Thyroid gland (tissue), 4 donors: ENCODE measurements around the gene CCDC170.

Experiments
- POLR2A ChIP-seq, 2 donors: fragments of 450-650 bp; IDR thresholded peaks; one replicate each; pipeline ENCODE4 v1.6.1; 2017; ENCODE audit warnings: antibody characterized with exemption in 2 of 2, mild to moderate bottlenecking in 2 of 2, moderate library complexity in 1 of 2
- TF ChIP-seq, protein P1 (sequence below), 6 experiments: fragments of 200-600 bp in 3 of 6; fragments of 450-650 bp in 3 of 6; sonication (generic) in 3 of 6; IDR thresholded peaks; one replicate each; pipeline ENCODE4 v1.5.1; 2016 to 2019; ENCODE audit warnings: antibody characterized with exemption in 6 of 6, mild to moderate bottlenecking in 2 of 6, inconsistent platforms in 1 of 6, moderate library complexity in 1 of 6

DNA sequence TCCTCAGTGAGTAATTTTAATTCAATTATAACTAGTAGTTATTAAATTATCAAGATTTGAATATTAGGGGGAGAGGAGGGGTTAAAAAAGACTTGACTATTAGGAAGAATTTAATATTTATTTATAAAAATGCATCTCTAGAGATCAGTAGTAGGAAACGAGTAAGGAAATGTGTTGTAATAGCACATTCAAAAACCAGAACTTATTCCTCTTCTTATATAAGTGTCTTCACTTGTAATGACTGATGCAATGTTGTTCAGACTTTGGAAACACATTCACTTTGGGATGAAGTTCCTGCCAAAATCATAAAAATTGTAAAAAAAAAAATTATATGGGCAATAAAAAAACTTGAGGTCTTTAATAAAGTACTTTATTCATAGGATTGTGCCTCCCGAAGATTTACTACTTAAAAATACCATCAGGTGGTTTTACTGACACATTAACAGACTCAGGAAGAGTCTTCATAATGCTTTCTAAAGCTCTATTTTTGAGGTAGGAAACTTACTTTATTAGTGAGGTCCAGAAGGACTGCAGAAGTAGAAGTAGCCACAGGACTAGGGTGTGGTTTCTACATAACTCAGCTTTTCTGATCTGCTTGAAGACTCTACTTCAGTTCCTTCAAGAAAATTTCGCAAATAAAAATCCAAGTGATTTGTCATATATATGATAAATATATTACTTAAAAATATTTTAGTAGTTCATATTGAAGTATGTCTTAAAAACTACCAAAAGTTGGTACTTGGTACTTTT is 59.8 kb downstream of the CCDC170 start:
- TF ChIP-seq, protein P1, sequence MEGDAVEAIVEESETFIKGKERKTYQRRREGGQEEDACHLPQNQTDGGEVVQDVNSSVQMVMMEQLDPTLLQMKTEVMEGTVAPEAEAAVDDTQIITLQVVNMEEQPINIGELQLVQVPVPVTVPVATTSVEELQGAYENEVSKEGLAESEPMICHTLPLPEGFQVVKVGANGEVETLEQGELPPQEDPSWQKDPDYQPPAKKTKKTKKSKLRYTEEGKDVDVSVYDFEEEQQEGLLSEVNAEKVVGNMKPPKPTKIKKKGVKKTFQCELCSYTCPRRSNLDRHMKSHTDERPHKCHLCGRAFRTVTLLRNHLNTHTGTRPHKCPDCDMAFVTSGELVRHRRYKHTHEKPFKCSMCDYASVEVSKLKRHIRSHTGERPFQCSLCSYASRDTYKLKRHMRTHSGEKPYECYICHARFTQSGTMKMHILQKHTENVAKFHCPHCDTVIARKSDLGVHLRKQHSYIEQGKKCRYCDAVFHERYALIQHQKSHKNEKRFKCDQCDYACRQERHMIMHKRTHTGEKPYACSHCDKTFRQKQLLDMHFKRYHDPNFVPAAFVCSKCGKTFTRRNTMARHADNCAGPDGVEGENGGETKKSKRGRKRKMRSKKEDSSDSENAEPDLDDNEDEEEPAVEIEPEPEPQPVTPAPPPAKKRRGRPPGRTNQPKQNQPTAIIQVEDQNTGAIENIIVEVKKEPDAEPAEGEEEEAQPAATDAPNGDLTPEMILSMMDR (IDR thresholded peaks at IDR 0.05) = no peak
- TF ChIP-seq POLR2A (IDR thresholded peaks at IDR 0.05) = no peak
